T-cell (primary cell): ENCODE data around the gene RNF13. TPM values are rescaled to one million over a fixed set of nuclear protein-coding genes. Genes with fewer than 3 reads are reported as not detected.
A peak's percentile ranks its signal among the peaks of the same experiment; 100 is the strongest.

ENCODE experiments used
- ATAC-seq, 4 experiments: fragments of 200-7000 bp in 3 of 4; fragments of 150-1000 bp in 1 of 4; cut with Tn5 transposase; replicated peaks in 1 of 4; 1 replicate in 3 of 4; 2 replicates in 1 of 4; pipeline ENCODE4 v1.10.0; 2021; ENCODE audit warnings: moderate library complexity in 3 of 4, mild to moderate bottlenecking in 2 of 4, moderate number of reproducible peaks in 1 of 4
- CTCF ChIA-PET, 2 donors: fragments of 300-600 bp; sonication (Branson Sonifier 250); formaldehyde crosslinking; loops; one replicate each; lab custom pipeline; 2022; ENCODE audit warnings: antibody characterized with exemption in 2 of 2; lab: Charles Lee
- POLR2A ChIA-PET, 2 donors: fragments of 300-600 bp; sonication (Branson Sonifier 250); formaldehyde crosslinking; loops; one replicate each; lab custom pipeline; 2022; ENCODE audit warnings: antibody characterized with exemption in 2 of 2; lab: Charles Lee
- DNase-seq, 35 experiments: peaks; one replicate each; pipeline versions ENCODE4 v3.0.0 to v3.0.0-alpha.2; 2013 to 2023
- H3K27ac ChIP-seq: one replicate; pipeline ENCODE4 v1.5.1; 2013; ENCODE audit warnings: low read length
- H3K27me3 ChIP-seq, 2 experiments: replicated peaks in 1 of 2; 1 replicate in 1 of 2; 2 replicates in 1 of 2; pipeline versions ENCODE4 v1.6.1 to v1.7.0; 2013; ENCODE audit warnings: low read length in 1 of 2, mixed read lengths in 1 of 2; ENCODE audit not compliant: control insufficient read depth in 2 of 2, insufficient read depth in 2 of 2; ENCODE audit errors: extremely low read depth in 1 of 2
- H3K36me3 ChIP-seq, 2 donors: 1 replicate in 1 of 2; 2 replicates in 1 of 2; pipeline versions ENCODE4 v1.6.1 to v1.7.0; 2013; ENCODE audit warnings: low read length in 1 of 2; ENCODE audit not compliant: control insufficient read depth in 2 of 2, insufficient read depth in 1 of 2; ENCODE audit errors: extremely low read depth in 1 of 2
- H3K4me1 ChIP-seq, 2 experiments: 1 replicate in 1 of 2; 2 replicates in 1 of 2; pipeline versions ENCODE4 v1.6.1 to v1.7.0; 2013; ENCODE audit warnings: low read length in 2 of 2, mixed read lengths in 1 of 2; ENCODE audit not compliant: insufficient read depth in 2 of 2, control insufficient read depth in 1 of 2; ENCODE audit errors: extremely low read depth in 1 of 2
- H3K4me3 ChIP-seq, 2 donors: 1 replicate in 1 of 2; 2 replicates in 1 of 2; pipeline versions ENCODE4 v1.5.1 to v1.7.0; 2013; ENCODE audit warnings: mild to moderate bottlenecking in 2 of 2, low read length in 1 of 2, moderate library complexity in 1 of 2; ENCODE audit not compliant: control insufficient read depth in 1 of 2; ENCODE audit errors: extremely low read depth in 1 of 2
- H3K9me3 ChIP-seq: 2 replicates; pipeline ENCODE4 v1.7.0; 2013
- H3K27ac Mint-ChIP-seq, 2 donors: one replicate each; pipeline ENCODE4 v1.8.0; 2020 to 2021; ENCODE audit warnings: mild to moderate bottlenecking in 2 of 2, mixed read lengths in 2 of 2
- H3K27me3 Mint-ChIP-seq, 2 donors: one replicate each; pipeline ENCODE4 v1.8.0; 2021 to 2022; ENCODE audit warnings: mixed read lengths in 2 of 2
- H3K36me3 Mint-ChIP-seq: one replicate; pipeline ENCODE4 v1.8.0; 2021; ENCODE audit warnings: mixed read lengths
- H3K4me1 Mint-ChIP-seq, 3 donors: one replicate each; pipeline ENCODE4 v1.8.0; 2020 to 2022; ENCODE audit warnings: mixed read lengths in 3 of 3, mild to moderate bottlenecking in 1 of 3
- H3K4me3 Mint-ChIP-seq, 3 donors: one replicate each; pipeline ENCODE4 v1.8.0; 2020 to 2022; ENCODE audit warnings: mild to moderate bottlenecking in 3 of 3, mixed read lengths in 3 of 3, moderate library complexity in 3 of 3
- H3K9me3 Mint-ChIP-seq, 3 donors: one replicate each; pipeline ENCODE4 v1.8.0; 2020 to 2022; ENCODE audit warnings: mixed read lengths in 3 of 3
- WGBS: methylation state at CpG from one replicate; pipeline ENCODE4 v1.1.5; 2013; ENCODE audit warnings: missing lambda C conversion rate; ENCODE audit not compliant: insufficient coverage; 5-methylcytosine and 5-hydroxymethylcytosine counted together
- total RNA-seq, 35 experiments: library from RNA in 6 of 35; stranded (reverse) in 6 of 35; fragments of 120-200 nt in 1 of 35; gene quantifications; one replicate each; pipeline versions ENCODE4 v1.2.1 to v1.2.4 and lab custom pipeline; 2013 to 2026

The RNF13 gene
- total RNA-seq, 5 donors from 2014 or later (not counting 1 experiment from before 2014, with no cell fraction given) = 45.0 to 55.8 (median 54.8) TPM

GRCh38 chr3:149964291-149964690 is 151.3 kb downstream of the RNF13 start:
- Mint-ChIP-seq H3K27me3 (no peaks in the 10 kb centered on the region), H3K36me3 (peaks cover 4% of the 10 kb centered on the region), H3K4me3 (no peak overlapping the region), H3K27ac (no peak overlapping the region), H3K9me3 (no peaks in the 10 kb centered on the region), H3K4me1 (peaks cover 7 to 11% (median 7%) of the 10 kb centered on the region in 3 donors)
- H3K27ac ChIP-seq = no peak overlapping the region
- H3K4me3 ChIP-seq = no peak overlapping the region
- CTCF ChIA-PET = interaction anchor here (0.6 to 1.3 kb wide), 3 partner anchors 253 to 362 kb away, joined by 3 read pairs; no protein-coding TSS in a partner anchor
- no peaks in the 10 kb centered on the region for H3K9me3 ChIP-seq
- POLR2A ChIA-PET = no interaction called here
- ATAC-seq (no peak), DNase-seq (no peak)
- no peaks in the 10 kb centered on the region for H3K4me1 ChIP-seq
- H3K27me3 ChIP-seq = no peaks in the 10 kb centered on the region
- H3K36me3 ChIP-seq = no peaks in the 10 kb centered on the region

DNA sequence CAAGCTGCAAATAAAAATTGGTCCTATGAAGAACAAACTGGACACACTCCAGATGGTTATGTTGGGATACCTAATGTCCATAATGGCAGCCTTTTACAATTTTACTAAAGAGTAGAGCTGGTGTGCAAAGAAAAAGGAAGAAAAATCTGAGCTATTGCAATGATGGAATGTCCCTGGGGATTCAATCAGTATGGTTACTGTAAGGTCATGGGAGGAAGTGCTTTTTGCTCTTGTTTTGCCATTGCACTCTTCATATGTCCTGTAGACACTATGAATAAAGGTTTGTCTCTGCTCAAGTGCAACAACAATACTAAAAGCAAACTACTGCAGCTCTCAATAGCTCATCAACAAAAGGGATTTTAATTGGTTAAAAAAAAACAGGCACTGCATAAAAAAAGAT is 152.3 kb downstream of the RNF13 start:
- Mint-ChIP-seq H3K27me3 (no peaks in the 10 kb centered on the region), H3K27ac (no peak overlapping the region), H3K4me3 (no peak overlapping the region), H3K36me3 (peaks cover 4% of the 10 kb centered on the region), H3K4me1 (peaks cover 12 to 17% (median 13%) of the 10 kb centered on the region in 3 donors), H3K9me3 (no peaks in the 10 kb centered on the region)
- no peak for ATAC-seq
- POLR2A ChIA-PET = no interaction called here
- Histone ChIP-seq H3K4me1 (peaks cover 0 to 5% of the 10 kb centered on the region in 2 experiments), H3K4me3 (no peak overlapping the region), H3K27me3 (no peaks in the 10 kb centered on the region), H3K9me3 (no peaks in the 10 kb centered on the region), H3K36me3 (no peaks in the 10 kb centered on the region), H3K27ac (no peak overlapping the region)
- no peak for DNase-seq
- CTCF ChIA-PET = interaction anchor here (0.5 to 4.3 kb wide), 6 partner anchors 9 to 257 kb away, joined by 3 to 36 read pairs (median 4); partner anchors contain the start of gene ANKUB1 (in 1 of the 2)

- H3K4me3 Mint-ChIP-seq = no peak overlapping the region
- H3K27ac ChIP-seq = no peak overlapping the region
- no peaks in the 10 kb centered on the region for H3K36me3 ChIP-seq
- no peaks in the 10 kb centered on the region for H3K9me3 Mint-ChIP-seq
- peaks cover 5 to 6% of the 10 kb centered on the region in 2 experiments for H3K27me3 ChIP-seq
- DNase-seq = peak in 1 of 35 experiments; percentile 69
- H3K27ac Mint-ChIP-seq = no peak overlapping the region
- WGBS = no CpG with 5 or more reads among the region's 9 CpGs
- POLR2A ChIA-PET = no interaction called here
- no peaks in the 10 kb centered on the region for H3K36me3 Mint-ChIP-seq
- no peaks in the 10 kb centered on the region for H3K9me3 ChIP-seq
- H3K4me1 ChIP-seq = peaks cover 4 to 10% of the 10 kb centered on the region in 2 experiments
- peaks cover 8 to 9% of the 10 kb centered on the region in 2 donors for H3K27me3 Mint-ChIP-seq
- CTCF ChIA-PET = interaction anchor here (0.5 to 4.3 kb wide), 20 partner anchors 9 to 579 kb away, joined by 3 to 36 read pairs (median 4); partner anchors contain the start of genes EIF2A (in 1 of the 2) and SERP1 (in 1 of the 2)
- H3K4me1 Mint-ChIP-seq = peaks cover 19 to 25% (median 22%) of the 10 kb centered on the region in 3 donors
- ATAC-seq = no peak
- no peak overlapping the region for H3K4me3 ChIP-seq
Measured at GRCh38 chr3:149967086-149967685, 154.2 kb downstream of the RNF13 start.

GRCh38 chr3:149968216-149968615 is 155.2 kb downstream of the RNF13 start:
- Mint-ChIP-seq H3K36me3 (no peaks in the 10 kb centered on the region), H3K4me1 (peaks cover 21 to 25% (median 24%) of the 10 kb centered on the region in 3 donors), H3K27ac (no peak overlapping the region), H3K27me3 (peaks cover 10 to 12% of the 10 kb centered on the region in 2 donors), H3K4me3 (no peak overlapping the region), H3K9me3 (no peaks in the 10 kb centered on the region)
- 88% methylated on average over 4 of the region's 8 CpGs for WGBS
- CTCF ChIA-PET = interaction anchor here (1.1 to 4.3 kb wide), 4 partner anchors 208 to 252 kb away, joined by 5 to 36 read pairs (median 11); no protein-coding TSS in a partner anchor
- ATAC-seq (no peak), DNase-seq (no peak)
- H3K27me3 ChIP-seq = peaks cover 5 to 6% of the 10 kb centered on the region in 2 experiments
- H3K36me3 ChIP-seq = no peaks in the 10 kb centered on the region
- POLR2A ChIA-PET = no interaction called here
- no peak overlapping the region for H3K4me3 ChIP-seq
- H3K9me3 ChIP-seq = no peaks in the 10 kb centered on the region
- H3K27ac ChIP-seq = no peak overlapping the region
- H3K4me1 ChIP-seq = peaks cover 4 to 10% of the 10 kb centered on the region in 2 experiments

GRCh38 chr3:149969110-149969939 is 156.3 kb downstream of the RNF13 start:
- H3K9me3 ChIP-seq = no peaks in the 10 kb centered on the region
- ChIA-PET POLR2A (interaction anchor here in 1 of 2 donors (0.7 kb wide), 1 partner anchor 214 kb away, joined by 4 read pairs; no protein-coding TSS in a partner anchor), CTCF (interaction anchor here (0.6 to 2.1 kb wide), 8 partner anchors 11 to 905 kb away, joined by 3 to 11 read pairs (median 5); partner anchors contain the start of gene SIAH2 (in 1 of the 2))
- no peaks in the 10 kb centered on the region for H3K9me3 Mint-ChIP-seq
- H3K27ac ChIP-seq = no peak overlapping the region
- H3K36me3 Mint-ChIP-seq = no peaks in the 10 kb centered on the region
- H3K27me3 ChIP-seq = peaks cover 5 to 7% of the 10 kb centered on the region in 2 experiments
- no peak overlapping the region for H3K27ac Mint-ChIP-seq
- 100% methylated on average over 4 of the region's 15 CpGs for WGBS
- peaks cover 16% of the 10 kb centered on the region in 2 donors for H3K27me3 Mint-ChIP-seq
- peaks cover 4 to 10% of the 10 kb centered on the region in 2 experiments for H3K4me1 ChIP-seq
- no peaks in the 10 kb centered on the region for H3K36me3 ChIP-seq
- H3K4me1 Mint-ChIP-seq = peaks cover 21 to 25% (median 24%) of the 10 kb centered on the region in 3 donors
- peak overlapping the region; percentile 83 to 95 (median 90) for H3K4me3 Mint-ChIP-seq
- DNase-seq (no peak), ATAC-seq (no peak)
- peak overlapping the region; percentile 63 to 77 for H3K4me3 ChIP-seq
